ENCODE data around the gene IDH1.
"Not testable (repeated sequence)": the region's sequence is repeated elsewhere in the genome, so short reads cannot be mapped to it uniquely, and the experiment has no call there.

The IDH1 gene

GRCh38 chr2:208234786-208235185 lies 20.1 kb downstream of the IDH1 start:
- no peak for TF ChIP-seq CTCF (conservative IDR thresholded peaks at IDR 0.05)

GRCh38 chr2:208228476-208228875 lies 26.4 kb downstream of the IDH1 start:
- no peak for TF ChIP-seq CTCF (conservative IDR thresholded peaks at IDR 0.05)

More at GRCh38 chr2:208234786-208235185, 20.1 kb downstream of the IDH1 start:
- H3K27ac ChIP-seq = no peak overlapping the region

GRCh38 chr2:208227581-208228232 lies 27.2 kb downstream of the IDH1 start:
- TF ChIP-seq CTCF (conservative IDR thresholded peaks at IDR 0.05) = no peak
- H3K27ac ChIP-seq = no peak overlapping the region

More at GRCh38 chr2:208228476-208228875, 26.4 kb downstream of the IDH1 start:
- H3K27ac ChIP-seq = no peak overlapping the region

- no peak overlapping the region for H3K27ac ChIP-seq
- TF ChIP-seq CTCF (conservative IDR thresholded peaks at IDR 0.05) = no peak
Observed at GRCh38 chr2:208224802-208225201, 30.1 kb downstream of the IDH1 start.

DNA sequence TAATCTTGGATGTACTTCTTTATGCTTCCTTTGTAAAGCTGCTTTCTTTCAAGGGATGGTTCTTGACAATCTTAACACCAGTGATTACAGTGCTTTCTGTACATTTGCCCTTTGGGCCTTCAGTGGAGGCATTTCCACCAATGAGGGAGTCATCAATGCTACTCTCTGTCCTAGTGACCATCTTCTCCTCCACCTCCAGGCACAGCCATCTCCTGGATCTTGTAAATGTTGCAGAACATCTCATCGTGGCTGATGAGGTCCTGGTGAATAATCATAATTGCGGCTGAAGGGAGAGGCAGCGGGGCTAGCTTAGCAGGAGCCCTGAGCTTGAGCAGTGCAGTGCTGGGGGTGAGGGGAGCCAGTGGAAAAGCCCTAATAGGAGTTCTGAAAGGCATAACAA lies 32.5 kb downstream of the IDH1 start:
- no peak overlapping the region for H3K27ac ChIP-seq
- no peak for TF ChIP-seq CTCF (conservative IDR thresholded peaks at IDR 0.05)

GRCh38 chr2:208221873-208222272 lies 33.0 kb downstream of the IDH1 start:
- not testable (repeated sequence) for H3K27ac ChIP-seq

DNA sequence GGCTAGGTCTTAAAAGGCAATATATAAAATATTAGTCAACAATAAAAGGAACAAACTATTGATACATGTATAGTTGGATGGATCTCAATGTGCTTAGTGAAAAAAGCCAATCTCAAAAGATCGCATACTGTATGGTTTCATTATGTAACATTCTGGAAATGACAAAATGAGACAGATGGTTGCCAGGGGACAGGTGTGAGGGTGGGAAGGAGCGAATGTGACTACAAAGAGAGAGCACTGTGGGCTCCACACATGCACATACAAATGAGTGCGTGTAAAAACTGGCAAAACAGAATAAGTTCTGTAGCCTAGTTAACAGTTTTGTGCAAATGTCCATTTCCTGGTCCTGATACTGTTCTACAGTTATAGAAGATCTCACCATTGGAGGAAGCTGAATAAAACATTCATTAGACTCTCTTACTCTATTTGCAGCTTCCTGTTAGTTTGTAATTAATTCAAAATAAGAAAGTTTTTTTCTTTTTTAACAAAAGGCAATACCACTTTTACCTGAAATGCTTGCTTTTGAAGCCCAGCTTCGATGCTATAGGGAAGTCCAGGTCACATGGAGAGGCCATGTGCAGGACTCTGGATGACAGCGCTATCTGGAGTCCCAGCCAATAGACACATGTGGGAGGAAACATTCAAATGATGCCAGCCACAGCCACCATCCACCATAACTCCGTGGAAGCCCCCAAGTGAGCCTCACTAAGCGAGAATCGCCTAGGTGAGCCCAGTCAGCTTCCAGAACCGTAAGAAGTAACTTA lies 44.0 kb downstream of the IDH1 start:
- TF ChIP-seq CTCF (conservative IDR thresholded peaks at IDR 0.05) = no peak
- no peak overlapping the region for H3K27ac ChIP-seq
